Pulmonary artery endothelial cell (primary cell): ENCODE measurements around the gene SRA1. TPM values are rescaled to one million over a fixed set of nuclear protein-coding genes. Genes with fewer than 3 reads are reported as not detected.

ENCODE experiments used
- DNase-seq: peaks from one replicate; pipeline ENCODE4 v3.0.0-alpha.2; 2011; ENCODE audit warnings: low read depth, low spot score
- total RNA-seq: library from RNA; depleted of rRNA; stranded (reverse); fragments of >200 nt; gene quantifications from 2 replicates; pipeline ENCODE4 v1.2.3, GENCODE V29; 2014

Gene SRA1
- total RNA-seq, 1 donor from 2014 or later, result 28.1 TPM

- no peak for DNase-seq
These were observed 13.2 kb upstream of the SRA1 start for GRCh38 chr5:140570488-140570887.

GRCh38 chr5:140570058-140570457, 12.8 kb upstream of the SRA1 start:
- no peak for DNase-seq

DNA sequence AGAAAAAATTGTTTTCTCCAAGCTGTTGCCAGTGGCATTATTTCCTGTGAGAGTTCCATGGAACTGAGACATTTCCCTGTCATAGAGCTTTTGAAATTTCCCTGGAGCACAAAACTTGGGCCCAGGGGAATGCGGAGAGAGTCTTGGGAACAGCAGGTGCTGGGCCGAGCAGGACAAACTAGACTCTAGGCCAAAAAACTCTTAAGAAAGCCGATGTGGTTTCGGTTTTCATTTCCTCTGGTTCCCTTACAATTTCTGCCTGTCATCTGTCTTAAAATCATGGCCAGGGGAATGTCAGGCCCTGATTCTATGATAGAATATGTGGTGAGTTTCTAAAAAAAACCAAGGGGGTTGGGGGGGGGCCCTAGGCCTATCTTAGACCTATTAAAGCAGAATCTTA, 11.9 kb upstream of the SRA1 start:
- DNase-seq, result no peak

DNA sequence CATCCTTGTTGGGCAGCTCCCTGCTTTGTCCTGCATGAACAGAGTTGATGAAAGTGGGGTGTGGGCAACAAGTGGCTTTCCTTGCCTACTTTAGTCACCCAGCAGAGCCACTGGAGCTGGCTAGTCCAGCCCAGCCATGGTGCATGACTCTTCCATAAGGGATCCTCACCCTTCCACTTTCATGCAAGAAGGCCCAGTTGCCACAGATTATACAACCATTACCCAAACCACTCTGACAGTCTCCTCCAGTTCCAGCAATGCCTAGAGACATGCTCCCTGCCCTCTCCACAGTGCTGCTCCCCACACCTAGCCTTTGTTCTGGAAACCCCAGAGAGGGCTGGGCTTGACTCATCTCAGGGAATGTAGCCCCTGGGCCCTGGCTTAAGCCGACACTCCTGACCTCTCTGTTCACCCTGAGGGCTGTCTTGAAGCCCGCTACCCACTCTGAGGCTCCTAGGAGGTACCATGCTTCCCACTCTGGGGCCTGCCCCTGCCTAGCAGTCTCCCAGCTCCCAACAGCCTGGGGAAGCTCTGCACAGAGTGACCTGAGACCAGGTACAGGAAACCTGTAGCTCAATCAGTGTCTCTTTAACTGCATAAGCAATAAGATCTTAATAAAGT, 11.3 kb upstream of the SRA1 start:
- DNase-seq, result no peak

GRCh38 chr5:140567871-140568270, 10.6 kb upstream of the SRA1 start:
- DNase-seq, result no peak

DNA sequence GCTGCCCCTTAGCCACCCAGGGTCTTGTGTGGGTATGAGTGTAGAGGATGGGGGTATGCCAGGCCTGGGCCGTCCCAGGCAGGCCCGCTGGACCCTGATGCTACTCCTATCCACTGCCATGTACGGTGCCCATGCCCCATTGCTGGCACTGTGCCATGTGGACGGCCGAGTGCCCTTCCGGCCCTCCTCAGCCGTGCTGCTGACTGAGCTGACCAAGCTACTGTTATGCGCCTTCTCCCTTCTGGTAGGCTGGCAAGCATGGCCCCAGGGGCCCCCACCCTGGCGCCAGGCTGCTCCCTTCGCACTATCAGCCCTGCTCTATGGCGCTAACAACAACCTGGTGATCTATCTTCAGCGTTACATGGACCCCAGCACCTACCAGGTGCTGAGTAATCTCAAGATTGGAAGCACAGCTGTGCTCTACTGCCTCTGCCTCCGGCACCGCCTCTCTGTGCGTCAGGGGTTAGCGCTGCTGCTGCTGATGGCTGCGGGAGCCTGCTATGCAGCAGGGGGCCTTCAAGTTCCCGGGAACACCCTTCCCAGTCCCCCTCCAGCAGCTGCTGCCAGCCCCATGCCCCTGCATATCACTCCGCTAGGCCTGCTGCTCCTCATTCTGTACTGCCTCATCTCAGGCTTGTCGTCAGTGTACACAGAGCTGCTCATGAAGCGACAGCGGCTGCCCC, 10.0 kb upstream of the SRA1 start:
- DNase-seq, result no peak

DNA sequence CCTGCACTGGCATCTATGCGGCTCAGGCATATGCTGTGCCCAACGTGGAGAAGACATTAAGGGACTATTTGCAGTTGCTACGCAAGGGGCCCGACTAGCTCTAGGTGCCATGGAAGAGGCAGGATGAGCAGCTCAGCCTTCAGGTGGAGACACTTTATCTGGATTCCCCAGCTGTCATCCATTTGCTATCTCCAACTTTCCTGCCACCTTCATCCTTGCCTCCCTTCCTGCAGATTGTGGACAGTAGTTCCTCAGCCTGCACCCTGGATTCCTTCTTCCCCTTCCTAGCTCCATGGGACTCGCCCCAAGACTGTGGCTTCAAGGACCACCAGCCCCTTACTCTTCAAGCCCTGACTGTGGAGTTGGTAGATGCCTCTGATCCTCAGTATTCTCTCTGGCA, 9.4 kb upstream of the SRA1 start:
- no peak for DNase-seq

DNA sequence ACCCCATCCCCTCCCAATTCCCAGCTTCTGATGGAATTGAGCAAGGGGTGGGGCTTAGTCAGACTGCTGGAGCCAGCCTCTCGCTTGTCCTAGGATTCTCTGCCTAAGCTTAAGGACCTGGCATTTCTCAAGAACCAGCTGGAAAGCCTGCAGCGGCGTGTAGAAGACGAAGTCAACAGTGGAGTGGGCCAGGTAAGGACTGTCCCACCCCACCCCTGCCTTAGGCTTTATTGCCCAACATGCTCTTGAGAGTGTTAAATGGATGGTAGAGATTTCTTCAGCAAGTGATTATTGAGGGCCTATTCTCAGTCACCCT, 8.5 kb upstream of the SRA1 start:
- no peak for DNase-seq

DNA sequence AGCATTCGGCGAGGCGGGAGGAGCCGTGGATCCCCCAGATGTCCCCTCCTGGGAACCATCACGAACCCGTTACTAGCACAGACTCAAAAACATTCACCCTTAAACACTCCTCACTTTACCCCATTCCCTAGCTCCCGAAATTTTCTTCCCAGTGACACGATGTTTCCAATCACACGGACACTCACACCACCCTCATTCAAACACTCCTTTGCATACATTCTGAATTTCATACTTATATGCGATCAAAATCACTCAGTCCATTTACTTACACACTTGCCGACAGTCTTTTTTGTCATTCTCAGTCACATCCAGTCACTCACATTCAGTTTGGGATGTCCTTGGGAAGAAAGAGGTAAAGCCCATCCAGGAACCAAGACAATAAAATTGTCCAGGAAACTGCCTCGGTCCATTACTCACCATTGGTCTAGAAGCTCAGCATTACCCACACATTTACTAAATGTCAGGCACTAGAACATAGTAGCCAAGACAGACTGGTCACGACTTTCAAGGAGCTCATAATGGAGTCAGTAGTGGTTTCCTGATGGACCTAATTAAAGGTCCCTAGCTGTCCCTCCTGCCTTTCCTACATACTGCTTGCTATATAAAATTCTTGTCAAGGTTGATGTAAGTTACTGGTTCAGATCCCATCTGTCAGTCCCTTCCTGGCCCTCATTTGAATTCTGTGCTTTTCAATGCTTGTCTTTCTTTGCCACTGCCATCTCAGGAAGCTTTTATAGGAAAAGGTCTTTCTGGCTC, 7.9 kb upstream of the SRA1 start:
- no peak for DNase-seq

GRCh38 chr5:140564196-140565023, 7.1 kb upstream of the SRA1 start, which contains the start of the genes APBB3 and SLC35A4:
Gene APBB3, minus strand, starts transcription at chr5:140564598. Its CDS starts 353 bp downstream, at chr5:140564245.
Gene SLC35A4, plus strand, starts transcription at chr5:140564828. Its CDS starts 2,342 bp downstream, at chr5:140567170.
- DNase-seq, result peak; percentile 92

DNA sequence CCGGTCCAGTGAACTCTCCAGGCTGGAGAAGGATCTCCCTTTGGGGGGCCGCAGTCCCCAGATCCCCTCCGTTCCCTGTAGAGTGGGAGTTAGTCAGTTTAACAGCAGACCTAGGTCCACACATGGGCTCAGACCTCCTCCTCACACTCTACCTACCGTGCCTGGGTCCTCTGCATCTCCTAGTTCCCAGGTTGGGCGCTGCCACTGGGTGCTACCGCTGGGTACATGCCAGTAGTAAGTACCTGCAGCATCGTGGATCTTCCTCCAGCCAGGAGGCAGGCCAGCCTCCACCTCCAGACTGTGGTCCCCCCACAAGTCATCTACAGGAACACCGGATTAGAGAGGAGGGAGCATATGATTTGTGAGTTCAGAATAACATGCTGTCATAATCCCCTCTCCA, 6.3 kb upstream of the SRA1 start:
- no peak for DNase-seq

DNA sequence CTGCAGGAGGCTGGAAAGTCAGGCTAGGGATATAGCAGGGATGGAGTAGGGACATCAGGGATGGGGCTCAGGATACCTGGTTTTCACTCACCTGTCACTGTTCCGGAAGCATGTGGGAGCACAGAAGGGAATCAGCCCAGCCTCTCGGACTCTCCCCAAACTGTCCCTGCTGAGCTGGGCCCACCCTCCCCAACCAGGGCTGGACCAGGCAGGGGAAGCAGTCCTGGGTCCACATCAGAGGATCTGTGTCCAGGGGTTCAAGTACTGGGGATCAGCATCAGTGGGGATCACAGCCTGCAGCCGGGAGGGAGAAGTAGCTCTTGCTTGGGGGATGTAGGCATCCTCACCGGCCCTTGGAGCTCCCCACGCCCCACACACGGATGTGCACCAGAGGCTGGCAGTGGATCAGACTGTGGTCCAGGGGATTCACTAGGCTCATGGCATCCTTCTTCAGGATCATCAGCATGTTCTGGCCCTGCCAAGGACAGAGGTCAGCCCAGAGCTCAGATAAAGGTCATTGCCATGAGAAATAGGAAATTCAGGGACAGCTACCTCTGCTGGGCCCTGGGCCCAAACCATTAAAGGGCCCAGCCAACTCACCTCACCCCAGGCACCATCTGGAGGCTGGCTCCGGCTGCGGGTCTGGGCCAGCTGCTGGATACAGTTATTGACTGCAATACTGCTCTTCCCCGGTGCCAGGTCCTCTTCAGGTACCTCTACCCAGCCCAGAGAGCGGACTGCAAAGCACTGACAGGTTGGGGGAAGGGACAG, 4.7 kb upstream of the SRA1 start:
- no peak for DNase-seq

- no peak for DNase-seq
These were observed 3.0 kb upstream of the SRA1 start for GRCh38 chr5:140560227-140560626.

- no peak for DNase-seq
These were observed 1.3 kb upstream of the SRA1 start for GRCh38 chr5:140558542-140558941.

- DNase-seq, result no peak
These were observed 692 bp upstream of the SRA1 start for GRCh38 chr5:140557965-140558364.

GRCh38 chr5:140556438-140556837, 835 bp downstream of the SRA1 start:
- DNase-seq, result no peak

DNA sequence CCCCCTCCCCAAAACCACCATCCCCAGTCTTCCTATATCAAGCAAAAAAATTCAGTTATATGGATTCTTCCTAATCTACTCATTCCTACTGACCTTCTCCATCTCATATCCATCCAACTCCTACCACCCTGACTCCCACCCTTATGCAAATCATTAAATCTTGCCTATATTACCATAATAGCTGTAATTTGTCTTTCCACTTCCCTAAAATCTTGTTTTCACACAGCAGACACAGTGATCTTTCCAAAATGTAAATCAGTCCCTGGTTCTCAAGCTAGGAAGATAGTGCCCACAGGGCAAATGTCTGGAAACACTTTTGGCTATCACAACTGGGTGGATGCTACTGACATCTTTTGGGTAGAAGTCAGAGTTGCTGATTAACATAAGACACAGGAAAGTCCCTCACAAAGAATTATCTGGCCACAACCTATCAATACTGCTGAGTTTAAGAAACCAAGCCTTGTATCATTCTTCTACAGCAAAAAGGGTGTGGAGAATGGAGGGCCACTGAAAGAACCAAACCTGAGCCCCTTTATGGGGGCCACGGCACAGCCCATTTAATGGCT, 1.4 kb downstream of the SRA1 start:
- DNase-seq, result no peak

DNA sequence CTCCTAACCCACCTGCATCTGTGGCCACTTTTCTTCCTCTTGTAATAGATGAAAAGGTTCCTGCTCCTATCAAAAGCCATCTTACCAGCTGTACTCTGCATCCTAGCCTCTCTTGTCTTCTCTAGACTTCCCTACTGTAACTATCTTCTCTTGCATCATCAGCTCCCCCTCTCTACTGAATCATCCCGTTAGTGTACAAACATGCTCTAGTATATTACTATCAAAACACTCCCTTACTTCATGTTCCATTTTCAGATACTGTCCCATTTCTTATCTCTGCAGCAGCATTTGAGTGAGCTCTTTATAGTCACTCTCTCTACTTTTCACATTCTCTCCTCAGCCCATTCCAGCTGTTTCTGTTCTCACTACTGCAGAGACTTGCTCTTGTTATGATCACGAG, 2.8 kb downstream of the SRA1 start:
- DNase-seq, result no peak

DNA sequence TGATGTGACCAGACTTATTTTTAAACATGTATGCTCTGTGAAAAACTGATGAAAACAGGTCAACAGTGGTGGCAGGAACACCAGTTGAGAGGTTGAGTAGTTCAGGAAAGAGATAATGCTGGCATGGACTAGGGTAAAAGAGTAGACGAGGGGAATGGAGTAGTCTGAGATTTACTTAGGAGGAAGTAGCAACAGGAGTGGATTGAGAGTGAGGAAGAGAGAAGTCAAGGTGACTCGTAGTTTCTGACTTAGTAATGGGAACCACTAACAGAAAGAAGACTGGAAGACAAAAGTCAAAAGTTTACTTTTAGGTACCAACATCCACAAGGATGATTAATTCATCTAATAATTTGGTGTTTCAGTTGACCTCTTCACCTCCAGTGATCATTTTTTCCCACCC, 3.6 kb downstream of the SRA1 start:
- DNase-seq, result no peak

GRCh38 chr5:140551872-140552271, 5.4 kb downstream of the SRA1 start:
- no peak for DNase-seq
